Measurements from ENCODE around the gene PAGE3. TPM values are rescaled to one million over a fixed set of nuclear protein-coding genes. Genes with fewer than 3 reads are reported as not detected.

Gene PAGE3
- total RNA-seq: not detected
- polyA plus RNA-seq: not detected
- long read RNA-seq, donor 1: 0 reads
- long read RNA-seq, donor 2: 0 reads
- long read RNA-seq, donor 3: 0 reads
- long read RNA-seq, donor 4: 0 reads
- long read RNA-seq, donor 5: 0 reads

- no peaks in the 10 kb centered on the region for H3K4me1 ChIP-seq (ENCODE audit: control insufficient read depth in 5 of 5, insufficient read depth in 5 of 5, low read length in 5 of 5)
- no peak for TF ChIP-seq CTCF (IDR thresholded peaks at IDR 0.05; ENCODE audit: control extremely low read depth, extremely low read depth)
- H3K9me3 ChIP-seq (ENCODE audit: control insufficient read depth in 4 of 4, insufficient read depth in 3 of 4, low read length in 3 of 4): peaks cover 0 to 4% (median 0%) of the 10 kb centered on the region in 4 donors
- no peak within 1 kb of the TSS for H3K27ac ChIP-seq (ENCODE audit: low read depth in 1 of 2, low read length in 1 of 2)
- DNase-seq: no peak
- no peak for ATAC-seq (ENCODE audit: insufficient read depth, low FRiP score)
- H3K4me3 ChIP-seq: no peak within 1 kb of the TSS
- H3K36me3 ChIP-seq (ENCODE audit: control insufficient read depth in 4 of 4, insufficient read depth in 4 of 4, low read length in 4 of 4): no peaks in the 10 kb centered on the region
- H3K9ac ChIP-seq (ENCODE audit: insufficient read depth in 1 of 2, low read length in 2 of 2): no peak within 1 kb of the TSS
- 86 to 90% methylated on average over 5 of the region's 5 CpGs for WGBS, 2 donors
- no peaks in the 10 kb centered on the region for H3K27me3 ChIP-seq (ENCODE audit: control insufficient read depth in 3 of 3, insufficient read depth in 3 of 3, low read length in 2 of 3)
These were observed at the start of gene PAGE3 for GRCh38 chrX:55264816-55265215. Gene PAGE3 (minus strand): TSS chrX:55264916. CDS start chrX:55263903, 1,013 bp downstream.

GRCh38 chrX:55312655-55313054 is 47.9 kb upstream of the PAGE3 start:
- Histone ChIP-seq H3K4me3 (no peak overlapping the region), H3K27me3 (ENCODE audit: control insufficient read depth in 3 of 3, insufficient read depth in 3 of 3, low read length in 2 of 3) (no peaks in the 10 kb centered on the region), H3K9ac (ENCODE audit: insufficient read depth in 1 of 2, low read length in 2 of 2) (no peak overlapping the region), H3K27ac (ENCODE audit: low read depth in 1 of 2, low read length in 1 of 2) (no peak overlapping the region), H3K36me3 (ENCODE audit: control insufficient read depth in 4 of 4, insufficient read depth in 4 of 4, low read length in 4 of 4) (no peaks in the 10 kb centered on the region), H3K4me1 (ENCODE audit: control insufficient read depth in 5 of 5, insufficient read depth in 5 of 5, low read length in 5 of 5) (no peaks in the 10 kb centered on the region), H3K9me3 (ENCODE audit: control insufficient read depth in 4 of 4, insufficient read depth in 3 of 4, low read length in 3 of 4) (no peaks in the 10 kb centered on the region)
- DNase-seq (no peak), ATAC-seq (ENCODE audit: insufficient read depth, low FRiP score) (no peak)
- TF ChIP-seq CTCF (IDR thresholded peaks at IDR 0.05; ENCODE audit: control extremely low read depth, extremely low read depth): no peak

- H3K27ac ChIP-seq (ENCODE audit: low read depth in 1 of 2, low read length in 1 of 2): no peak overlapping the region
- no peak for ATAC-seq (ENCODE audit: insufficient read depth, low FRiP score)
- no peaks in the 10 kb centered on the region for H3K36me3 ChIP-seq (ENCODE audit: control insufficient read depth in 4 of 4, insufficient read depth in 4 of 4, low read length in 4 of 4)
- no peak overlapping the region for H3K9ac ChIP-seq (ENCODE audit: insufficient read depth in 1 of 2, low read length in 2 of 2)
- WGBS, 2 donors: 79 to 96% methylated on average over 3 of the region's 3 CpGs
- no peak for DNase-seq
- no peaks in the 10 kb centered on the region for H3K27me3 ChIP-seq (ENCODE audit: control insufficient read depth in 3 of 3, insufficient read depth in 3 of 3, low read length in 2 of 3)
- no peaks in the 10 kb centered on the region for H3K9me3 ChIP-seq (ENCODE audit: control insufficient read depth in 4 of 4, insufficient read depth in 3 of 4, low read length in 3 of 4)
- TF ChIP-seq CTCF (IDR thresholded peaks at IDR 0.05; ENCODE audit: control extremely low read depth, extremely low read depth): no peak
- H3K4me1 ChIP-seq (ENCODE audit: control insufficient read depth in 5 of 5, insufficient read depth in 5 of 5, low read length in 5 of 5): no peaks in the 10 kb centered on the region
- H3K4me3 ChIP-seq: no peak overlapping the region
These were observed 26.2 kb upstream of the PAGE3 start for GRCh38 chrX:55290963-55291362.

- Histone ChIP-seq H3K27ac (ENCODE audit: low read depth in 1 of 2, low read length in 1 of 2) (no peak overlapping the region), H3K9ac (ENCODE audit: insufficient read depth in 1 of 2, low read length in 2 of 2) (no peak overlapping the region), H3K9me3 (ENCODE audit: control insufficient read depth in 4 of 4, insufficient read depth in 3 of 4, low read length in 3 of 4) (no peaks in the 10 kb centered on the region), H3K4me1 (ENCODE audit: control insufficient read depth in 5 of 5, insufficient read depth in 5 of 5, low read length in 5 of 5) (no peaks in the 10 kb centered on the region), H3K36me3 (ENCODE audit: control insufficient read depth in 4 of 4, insufficient read depth in 4 of 4, low read length in 4 of 4) (no peaks in the 10 kb centered on the region), H3K27me3 (ENCODE audit: control insufficient read depth in 3 of 3, insufficient read depth in 3 of 3, low read length in 2 of 3) (no peaks in the 10 kb centered on the region), H3K4me3 (no peak overlapping the region)
- DNase-seq (no peak), ATAC-seq (ENCODE audit: insufficient read depth, low FRiP score) (no peak)
- no peak for TF ChIP-seq CTCF (IDR thresholded peaks at IDR 0.05; ENCODE audit: control extremely low read depth, extremely low read depth)
- 85 to 95% methylated on average over 10 of the region's 10 CpGs for WGBS, 2 donors
These were observed 15.1 kb upstream of the PAGE3 start for GRCh38 chrX:55279832-55280231.
